Keratinocyte (primary cell): ENCODE data around the gene STX8. TPM values are rescaled to one million over a fixed set of nuclear protein-coding genes. Genes with fewer than 3 reads are reported as not detected.

Experiments
- DNase-seq: peaks from one replicate; pipeline ENCODE4 v3.0.0-alpha.2; 2011; ENCODE audit warnings: low read depth, missing footprints, low spot score
- FAIRE-seq: peaks from 2 replicates; lab custom pipeline; 2011; peaks lifted over from hg19 to GRCh38; lab: Jason Lieb, UNC
- H2AFZ ChIP-seq: 2 replicates; pipeline ENCODE4 v1.6.0; 2012; ENCODE audit warnings: low read length, control low read depth, inconsistent platforms; ENCODE audit not compliant: control insufficient read depth
- H3K27ac ChIP-seq: 2 replicates; pipeline ENCODE4 v1.5.1; 2011; ENCODE audit warnings: low read length; ENCODE audit not compliant: control insufficient read depth, insufficient read depth
- H3K27me3 ChIP-seq: 3 replicates; pipeline ENCODE4 v1.6.0; 2011; ENCODE audit warnings: low read length; ENCODE audit not compliant: control insufficient read depth, insufficient read depth; ENCODE audit errors: extremely low read depth
- H3K36me3 ChIP-seq, 2 experiments: 2 replicates in 1 of 2; 3 replicates in 1 of 2; pipeline ENCODE4 v1.5.1; 2011; ENCODE audit warnings: low read length in 2 of 2, mild to moderate bottlenecking in 1 of 2; ENCODE audit not compliant: control insufficient read depth in 2 of 2, insufficient read depth in 2 of 2; ENCODE audit errors: extremely low read depth in 1 of 2
- H3K4me1 ChIP-seq: 3 replicates; pipeline ENCODE4 v1.5.1; 2011; ENCODE audit warnings: low read length; ENCODE audit not compliant: control insufficient read depth, insufficient read depth; ENCODE audit errors: extremely low read depth
- H3K4me2 ChIP-seq: 3 replicates; pipeline ENCODE4 v1.6.0; 2011; ENCODE audit warnings: low read depth, low read length; ENCODE audit not compliant: control insufficient read depth, insufficient read depth; ENCODE audit errors: extremely low read depth
- H3K4me3 ChIP-seq, 3 experiments: fragments of 200-600 bp in 1 of 3; sonication (generic) in 1 of 3; 2 replicates in 2 of 3; 3 replicates in 1 of 3; pipeline ENCODE4 v1.5.1; 2011 to 2016; ENCODE audit warnings: low read length in 3 of 3, mild to moderate bottlenecking in 3 of 3, control low read depth in 2 of 3, inconsistent platforms in 1 of 3, low read depth in 1 of 3, mixed read lengths in 1 of 3, mixed run types in 1 of 3, moderate library complexity in 1 of 3; ENCODE audit not compliant: control insufficient read depth in 2 of 3, insufficient read depth in 2 of 3; ENCODE audit errors: extremely low read depth in 1 of 3
- H3K79me2 ChIP-seq: 2 replicates; pipeline ENCODE4 v1.6.0; 2012; ENCODE audit warnings: low read length; ENCODE audit not compliant: control insufficient read depth, insufficient read depth
- H3K9ac ChIP-seq: 3 replicates; pipeline ENCODE4 v1.6.0; 2011; ENCODE audit warnings: low read length; ENCODE audit not compliant: control insufficient read depth, insufficient read depth; ENCODE audit errors: extremely low read depth
- H3K9me1 ChIP-seq: 3 replicates; pipeline ENCODE4 v1.6.0; 2011; ENCODE audit warnings: low read length; ENCODE audit not compliant: control insufficient read depth, insufficient read depth; ENCODE audit errors: extremely low read depth
- H3K9me3 ChIP-seq: 2 replicates; pipeline ENCODE4 v1.5.1; 2012; ENCODE audit warnings: low read depth, low read length; ENCODE audit not compliant: control insufficient read depth
- H4K20me1 ChIP-seq: 3 replicates; pipeline ENCODE4 v1.6.0; 2011; ENCODE audit warnings: low read length; ENCODE audit not compliant: control insufficient read depth, insufficient read depth; ENCODE audit errors: extremely low read depth
- EZH2 ChIP-seq: IDR thresholded peaks from one replicate; pipeline ENCODE4 v1.6.1; 2012; ENCODE audit warnings: inconsistent platforms, mild to moderate bottlenecking, low read length, moderate library complexity
- dilution Hi-C: fragments of 300-500 bp; cut with MboI; formaldehyde crosslinking; loops from one replicate; pipeline ENCODE4 v1.7.0; 2020; ENCODE audit warnings: low sequenced_read_pairs; ENCODE audit not compliant: extremely low pct_ligation_motif_present
- polyA plus RNA-seq, 5 experiments: library from polyadenylated mRNA; depleted of rRNA in 3 of 5; stranded (reverse) in 3 of 5; stranded (forward) in 1 of 5; unstranded in 1 of 5; fragments of >200 nt; gene quantifications; 1 replicate in 1 of 5; 2 replicates in 3 of 5; 3 replicates in 1 of 5; pipeline versions ENCODE4 v1.2.1 to v1.2.3, GENCODE V29; 2011 to 2012; ENCODE audit warnings: missing spikeins in 2 of 5, low read depth in 1 of 5, low replicate concordance in 1 of 5
- TF ChIP-seq, protein P1 (sequence below), 3 experiments: IDR thresholded peaks in 1 of 3; conservative IDR thresholded peaks in 1 of 3; optimal IDR thresholded peaks in 1 of 3; 2 replicates in 2 of 3; 3 replicates in 1 of 3; pipeline versions ENCODE3 to v1.5.1; 2011; ENCODE audit warnings: low read length in 3 of 3, mild to moderate bottlenecking in 3 of 3, moderate library complexity in 2 of 3, control low read depth in 1 of 3, inconsistent platforms in 1 of 3; ENCODE audit not compliant: insufficient read depth in 2 of 3; ENCODE audit errors: extremely low read depth in 1 of 3

Gene STX8
- polyA plus RNA-seq, 1 donor (not counting 4 experiments of a cell fraction or from before 2014, with no cell fraction given) = 90.3 TPM

GRCh38 chr17:9557857-9558256, 17.8 kb downstream of the STX8 start:
- Histone ChIP-seq H3K4me3 (no peak overlapping the region), H3K79me2 (no peaks in the 10 kb centered on the region), H2AFZ (no peak overlapping the region), H3K4me1 (no peaks in the 10 kb centered on the region), H3K27ac (no peak overlapping the region), H3K9me1 (no peaks in the 10 kb centered on the region), H3K36me3 (peaks cover 1 to 5% of the 10 kb centered on the region in 2 experiments), H4K20me1 (no peaks in the 10 kb centered on the region), H3K9me3 (no peaks in the 10 kb centered on the region), H3K9ac (no peak overlapping the region), H3K4me2 (no peak overlapping the region), H3K27me3 (no peaks in the 10 kb centered on the region)
- TF ChIP-seq, protein P1, sequence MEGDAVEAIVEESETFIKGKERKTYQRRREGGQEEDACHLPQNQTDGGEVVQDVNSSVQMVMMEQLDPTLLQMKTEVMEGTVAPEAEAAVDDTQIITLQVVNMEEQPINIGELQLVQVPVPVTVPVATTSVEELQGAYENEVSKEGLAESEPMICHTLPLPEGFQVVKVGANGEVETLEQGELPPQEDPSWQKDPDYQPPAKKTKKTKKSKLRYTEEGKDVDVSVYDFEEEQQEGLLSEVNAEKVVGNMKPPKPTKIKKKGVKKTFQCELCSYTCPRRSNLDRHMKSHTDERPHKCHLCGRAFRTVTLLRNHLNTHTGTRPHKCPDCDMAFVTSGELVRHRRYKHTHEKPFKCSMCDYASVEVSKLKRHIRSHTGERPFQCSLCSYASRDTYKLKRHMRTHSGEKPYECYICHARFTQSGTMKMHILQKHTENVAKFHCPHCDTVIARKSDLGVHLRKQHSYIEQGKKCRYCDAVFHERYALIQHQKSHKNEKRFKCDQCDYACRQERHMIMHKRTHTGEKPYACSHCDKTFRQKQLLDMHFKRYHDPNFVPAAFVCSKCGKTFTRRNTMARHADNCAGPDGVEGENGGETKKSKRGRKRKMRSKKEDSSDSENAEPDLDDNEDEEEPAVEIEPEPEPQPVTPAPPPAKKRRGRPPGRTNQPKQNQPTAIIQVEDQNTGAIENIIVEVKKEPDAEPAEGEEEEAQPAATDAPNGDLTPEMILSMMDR (optimal IDR thresholded peaks at IDR 0.05 in 1 of 3, IDR thresholded peaks at IDR 0.05 in 1 of 3, conservative IDR thresholded peaks at IDR 0.05 in 1 of 3; ENCODE audit: extremely low read depth in 1 of 3, insufficient read depth in 2 of 3, low read length in 3 of 3) = no peak
- TF ChIP-seq EZH2 = no peak
- no peak for DNase-seq
- FAIRE-seq = no peak
- dilution Hi-C loops = no loop called here

GRCh38 chr17:9557161-9557755, 18.4 kb downstream of the STX8 start:
- TF ChIP-seq, protein P1 (optimal IDR thresholded peaks at IDR 0.05 in 1 of 3, IDR thresholded peaks at IDR 0.05 in 1 of 3, conservative IDR thresholded peaks at IDR 0.05 in 1 of 3; ENCODE audit: extremely low read depth in 1 of 3, insufficient read depth in 2 of 3, low read length in 3 of 3) = no peak
- TF ChIP-seq EZH2 = no peak
- H3K27me3 ChIP-seq = no peaks in the 10 kb centered on the region
- no peak overlapping the region for H3K4me2 ChIP-seq
- no peaks in the 10 kb centered on the region for H3K9me3 ChIP-seq
- H3K9me1 ChIP-seq = no peaks in the 10 kb centered on the region
- H3K36me3 ChIP-seq = peaks cover 1 to 5% of the 10 kb centered on the region in 2 experiments
- no peak overlapping the region for H3K9ac ChIP-seq
- H2AFZ ChIP-seq = no peak overlapping the region
- dilution Hi-C loops = no loop called here
- FAIRE-seq (no peak), DNase-seq (no peak)
- H4K20me1 ChIP-seq = no peaks in the 10 kb centered on the region
- H3K4me3 ChIP-seq = no peak overlapping the region
- no peaks in the 10 kb centered on the region for H3K4me1 ChIP-seq
- no peaks in the 10 kb centered on the region for H3K79me2 ChIP-seq
- no peak overlapping the region for H3K27ac ChIP-seq
